Heart left ventricle (tissue), 16 donors: ENCODE results near the gene FOXF2. TPM values are rescaled to one million over a fixed set of nuclear protein-coding genes. Genes with fewer than 3 reads are reported as not detected.

Experiments used
- ATAC-seq, 4 donors: fragments of 200-7000 bp; cut with Tn5 transposase; one replicate each; pipeline ENCODE4 v1.9.1; 2020 to 2022; ENCODE audit warnings: moderate library complexity in 4 of 4, mild to moderate bottlenecking in 3 of 4, moderate number of reproducible peaks in 1 of 4
- DNase-seq, 5 donors: peaks; one replicate each; pipeline ENCODE4 v3.0.0-alpha.2; 2020
- H3K27ac ChIP-seq, 12 donors: fragments of 200-600 bp; sonication (generic) in 4 of 12; one replicate each; pipeline versions ENCODE4 v1.5.0 to v1.8.0; 2016 to 2022; ENCODE audit warnings: mild to moderate bottlenecking in 2 of 12
- H3K27me3 ChIP-seq, 9 donors: fragments of 200-600 bp; sonication (generic) in 2 of 9; one replicate each; pipeline versions ENCODE4 v1.5.1 to v1.8.0; 2016 to 2022; ENCODE audit warnings: mild to moderate bottlenecking in 3 of 9
- H3K36me3 ChIP-seq, 9 donors: fragments of 200-600 bp; sonication (generic) in 2 of 9; one replicate each; pipeline versions ENCODE4 v1.5.0 to v1.8.0; 2018 to 2022; ENCODE audit warnings: mild to moderate bottlenecking in 2 of 9
- H3K4me1 ChIP-seq, 12 donors: fragments of 200-600 bp; sonication (generic) in 4 of 12; one replicate each; pipeline versions ENCODE4 v1.5.0 to v1.8.0; 2016 to 2022; ENCODE audit warnings: mild to moderate bottlenecking in 3 of 12
- H3K4me3 ChIP-seq, 12 donors: fragments of 200-600 bp; sonication (generic) in 4 of 12; one replicate each; pipeline versions ENCODE4 v1.5.0 to v1.8.0; 2017 to 2022; ENCODE audit warnings: mild to moderate bottlenecking in 9 of 12, moderate library complexity in 4 of 12
- H3K9me3 ChIP-seq, 12 donors: fragments of 200-600 bp; sonication (generic) in 4 of 12; one replicate each; pipeline versions ENCODE4 v1.5.0 to v1.8.0; 2016 to 2022; ENCODE audit warnings: mild to moderate bottlenecking in 1 of 12
- CTCF ChIP-seq, 12 donors: fragments of 200-600 bp; sonication (generic) in 4 of 12; IDR thresholded peaks; one replicate each; pipeline versions ENCODE4 v1.5.0 to v1.8.0; 2018 to 2022; ENCODE audit warnings: antibody characterized with exemption in 12 of 12, mild to moderate bottlenecking in 5 of 12
- POLR2A ChIP-seq, 2 donors: fragments of 450-650 bp; IDR thresholded peaks; one replicate each; pipeline ENCODE4 v1.6.1; 2017; ENCODE audit warnings: antibody characterized with exemption in 2 of 2, mild to moderate bottlenecking in 2 of 2, moderate library complexity in 2 of 2
- WGBS, 4 donors: extraction: QIAGEN DNeasy Blood & Tissue Kit in 2 of 4; methylation state at CpG; one replicate each; pipeline versions ENCODE4 v1.1.5 to v1.1.7; 2013 to 2018; 5-methylcytosine and 5-hydroxymethylcytosine counted together
- intact Hi-C, 10 donors: fragments of 100-400 bp; cut with DNase I; formaldehyde crosslinking; loops; one replicate each; pipeline versions ENCODE4 v1.11.1 to v1.14.2; 2022
- polyA plus RNA-seq, 2 donors: library from polyadenylated mRNA; stranded (reverse); fragments of 200-250 nt; gene quantifications; one replicate each; pipeline ENCODE4 v1.2.3, GENCODE V29; 2013
- total RNA-seq, 9 donors: library from RNA; depleted of rRNA in 2 of 9; stranded (reverse); fragments of >200 nt in 2 of 9; fragmentation: NEBNext Ultra II Directional in 3 of 9; extraction: Animal tissue kit (Norgen Biotek cat#: 25700) in 3 of 9; gene quantifications; one replicate each; pipeline versions ENCODE4 v1.1.0 to v1.2.4, GENCODE V29; 2016 to 2023
- donor health status: ischemic (EF 13 %, LVEDD 7.1; RV severe dilation, severe dysfunction).
- donor health status: healthy with polysubstance abuse.
- donor health status: DM: no; HTN: yes; CAD: no.
- donor health status: DM: no; HTN: no; CAD: no.
- donor health status: ischemic (EF 25% LVEDD 6.9; RV normal size, moderate dysfunction).
- donor health status: ischemic (EF 25% LVEDD 5.7; RV mildly dilated, moderate dysfunction).
- donor health status: healthy.
- donor health status: DM: yes; HTN: yes; CAD: no.
- donor health status: ischemic (EF 35%, LVEDD 5.7; RV mildly dilated, moderate dysfunction).
- donor health status: nonischemic (EF 11% LVEDD 7.7; RV severe dilation, severe dysfunction).
- donor health status: DM: yes; HTN: yes; CAD: no.
- donor health status: PGD.
- donor health status: ischemic (EF 29% LVEDD 5.4; RV normal size, mild dysfunction).
- donor health status: nonischemic (EF 23%, LVEDD 6.1; RV moderate dilation, normal function).

FOXF2 gene
- total and polyA plus RNA-seq, 11 donors, result 0.09 to 0.35 (median 0.16) TPM; not detected in 2

- intact Hi-C loops, result loop anchor here in 4 of 10 donors (10.0 kb wide), 3 partner anchors 471 to 791 kb away; no protein-coding TSS in a partner anchor
- peak overlapping the region in 1 of 12 donors; percentile 84 for H3K27ac ChIP-seq
Measured at GRCh38 chr6:1386038-1386709, 3.2 kb upstream of the FOXF2 start.

GRCh38 chr6:1387538-1387875, 1.9 kb upstream of the FOXF2 start:
- Histone ChIP-seq H3K4me3 (no peak overlapping the region), H3K4me1 (peaks cover 0 to 52% (median 14%) of the 10 kb centered on the region in 12 donors), H3K36me3 (no peaks in the 10 kb centered on the region), H3K27me3 (peaks cover 72 to 96% (median 86%) of the 10 kb centered on the region in 9 donors), H3K27ac (peak overlapping the region in 1 of 12 donors; percentile 84), H3K9me3 (no peaks in the 10 kb centered on the region)
- intact Hi-C loops, result loop anchor here in 4 of 10 donors (10.0 kb wide), 3 partner anchors 473 to 793 kb away; no protein-coding TSS in a partner anchor
- no peak for TF ChIP-seq POLR2A (IDR thresholded peaks at IDR 0.05)
- DNase-seq (no peak), ATAC-seq (no peak)
- 25 to 36% (median 32%) methylated on average over 11 of the region's 11 CpGs for WGBS, 4 donors

More at GRCh38 chr6:1386038-1386709, 3.2 kb upstream of the FOXF2 start:
- ATAC-seq (no peak), DNase-seq (no peak)
- H3K4me1 ChIP-seq, result peaks cover 0 to 63% (median 25%) of the 10 kb centered on the region in 12 donors
- no peaks in the 10 kb centered on the region for H3K9me3 ChIP-seq
- no peaks in the 10 kb centered on the region for H3K36me3 ChIP-seq
- TF ChIP-seq POLR2A (IDR thresholded peaks at IDR 0.05), result no peak
- no peak for TF ChIP-seq CTCF (IDR thresholded peaks at IDR 0.05)
- H3K27me3 ChIP-seq, result peaks cover 76 to 96% (median 88%) of the 10 kb centered on the region in 9 donors
- H3K4me3 ChIP-seq, result no peak overlapping the region
- WGBS, 4 donors, result 66 to 79% (median 70%) methylated on average over 4 of the region's 4 CpGs

- Histone ChIP-seq H3K4me3 (no peak overlapping the region), H3K36me3 (no peaks in the 10 kb centered on the region), H3K27ac (peak overlapping the region in 1 of 12 donors; percentile 84), H3K27me3 (peaks cover 72 to 96% (median 86%) of the 10 kb centered on the region in 9 donors), H3K9me3 (no peaks in the 10 kb centered on the region), H3K4me1 (peaks cover 0 to 56% (median 14%) of the 10 kb centered on the region in 12 donors)
- ATAC-seq, result no peak
- no peak for TF ChIP-seq POLR2A (IDR thresholded peaks at IDR 0.05)
- no peak for TF ChIP-seq CTCF (IDR thresholded peaks at IDR 0.05)
- 10 to 17% (median 14%) methylated on average over 18 to 20 of the region's 20 CpGs for WGBS, 4 donors
- intact Hi-C loops, result loop anchor here in 4 of 10 donors (10.0 kb wide), 3 partner anchors 473 to 793 kb away; no protein-coding TSS in a partner anchor
- no peak for DNase-seq
Measured at GRCh38 chr6:1387876-1388629, 1.3 kb upstream of the FOXF2 start.

GRCh38 chr6:1388630-1389368, 577 bp upstream of the FOXF2 start:
- DNase-seq (no peak), ATAC-seq (no peak)
- H3K4me1 ChIP-seq, result peaks cover 0 to 56% (median 15%) of the 10 kb centered on the region in 12 donors

More at GRCh38 chr6:1388630-1389368, 577 bp upstream of the FOXF2 start:
- Histone ChIP-seq H3K27me3 (peaks cover 70 to 96% (median 86%) of the 10 kb centered on the region in 9 donors), H3K9me3 (no peaks in the 10 kb centered on the region), H3K36me3 (no peaks in the 10 kb centered on the region), H3K27ac (peak overlapping the region in 1 of 12 donors; percentile 84), H3K4me3 (peak overlapping the region in 9 of 12 donors; percentile 11 to 57 (median 32))
- TF ChIP-seq CTCF (IDR thresholded peaks at IDR 0.05) (no peak), POLR2A (IDR thresholded peaks at IDR 0.05) (no peak)
- intact Hi-C loops, result loop anchor here in 4 of 10 donors (10.0 kb wide), 3 partner anchors 474 to 794 kb away; no protein-coding TSS in a partner anchor
- WGBS, 4 donors, result 2 to 5% (median 4%) methylated on average over 30 to 36 of the region's 36 CpGs
